CD4-positive, alpha-beta T cell treated with Interleukin-17A for 4 hours (primary cell): ENCODE measurements around the gene LRP8.

Source experiments
- DNase-seq: peaks from one replicate; pipeline ENCODE4 v3.0.0-alpha.2; 2020; ENCODE audit warnings: mixed read lengths

Gene LRP8

GRCh38 chr1:53339736-53340635 lies 12.1 kb upstream of the LRP8 start:
- no peak for DNase-seq

- DNase-seq: no peak
These were observed 10.6 kb upstream of the LRP8 start for GRCh38 chr1:53338423-53338822.

GRCh38 chr1:53337499-53337898 lies 9.6 kb upstream of the LRP8 start:
- no peak for DNase-seq

GRCh38 chr1:53336146-53336545 lies 8.3 kb upstream of the LRP8 start:
- DNase-seq: no peak

GRCh38 chr1:53335661-53336060 lies 7.8 kb upstream of the LRP8 start:
- no peak for DNase-seq

GRCh38 chr1:53334781-53335180 lies 6.9 kb upstream of the LRP8 start:
- DNase-seq: no peak

GRCh38 chr1:53334312-53334711 lies 6.4 kb upstream of the LRP8 start:
- no peak for DNase-seq

- no peak for DNase-seq
These were observed 5.0 kb upstream of the LRP8 start for GRCh38 chr1:53332833-53333232.

GRCh38 chr1:53332186-53332564 lies 4.3 kb upstream of the LRP8 start:
- DNase-seq: no peak

GRCh38 chr1:53331446-53332185 lies 3.7 kb upstream of the LRP8 start:
- DNase-seq: no peak

GRCh38 chr1:53330819-53331218 lies 2.9 kb upstream of the LRP8 start:
- DNase-seq: no peak

GRCh38 chr1:53328541-53329499 lies 950 bp upstream of the LRP8 start:
- DNase-seq: peak; percentile 42

GRCh38 chr1:53327182-53327913 lies 522 bp downstream of the LRP8 start:
- DNase-seq: peak; percentile 62

GRCh38 chr1:53326598-53327181 lies 1.2 kb downstream of the LRP8 start:
- no peak for DNase-seq

GRCh38 chr1:53326088-53326597 lies 1.7 kb downstream of the LRP8 start:
- peak; percentile 91 for DNase-seq

- DNase-seq: no peak
These were observed 2.4 kb downstream of the LRP8 start for GRCh38 chr1:53325326-53326087.

- DNase-seq: no peak
These were observed 3.1 kb downstream of the LRP8 start for GRCh38 chr1:53324728-53325297.

GRCh38 chr1:53324321-53324720 lies 3.5 kb downstream of the LRP8 start:
- DNase-seq: no peak

GRCh38 chr1:53323316-53323715 lies 4.6 kb downstream of the LRP8 start:
- no peak for DNase-seq
